Fibroblast of skin of back (primary cell): ENCODE data around the gene TPCN2.
A peak's percentile ranks its signal among the peaks of the same experiment; 100 is the strongest.

ENCODE experiments used
- DNase-seq: peaks from one replicate; pipeline ENCODE4 v3.0.0-alpha.2; 2013

TPCN2 gene

GRCh38 chr11:69010964-69011623 lies 37.6 kb upstream of the TPCN2 start:
- DNase-seq = peak; percentile 89

GRCh38 chr11:69011624-69012091 lies 37.1 kb upstream of the TPCN2 start:
- no peak for DNase-seq

- peak; percentile 20 for DNase-seq
Observed at GRCh38 chr11:69012092-69013008, 36.4 kb upstream of the TPCN2 start.

GRCh38 chr11:69013009-69013951 lies 35.5 kb upstream of the TPCN2 start, which contains the start of gene MRGPRF:
Gene MRGPRF (minus strand): TSS chr11:69013246. CDS start chr11:69009901, 3,345 bp downstream.
- DNase-seq = peak; percentile 91

- peak; percentile 36 for DNase-seq
Observed at GRCh38 chr11:69014084-69014851, 34.5 kb upstream of the TPCN2 start.

- DNase-seq = no peak
Observed at GRCh38 chr11:69014898-69015549, 33.7 kb upstream of the TPCN2 start.

- no peak for DNase-seq
Observed at GRCh38 chr11:69017951-69018350, 30.8 kb upstream of the TPCN2 start.

- DNase-seq = peak; percentile 61
Observed at GRCh38 chr11:69018924-69019323, 29.8 kb upstream of the TPCN2 start.

- no peak for DNase-seq
Observed at GRCh38 chr11:69022260-69022659, 26.5 kb upstream of the TPCN2 start.

- DNase-seq = no peak
Observed at GRCh38 chr11:69024509-69024908, 24.2 kb upstream of the TPCN2 start.

- DNase-seq = no peak
Observed at GRCh38 chr11:69027704-69028372, 20.9 kb upstream of the TPCN2 start.

- no peak for DNase-seq
Observed at GRCh38 chr11:69030301-69030700, 18.4 kb upstream of the TPCN2 start.

- DNase-seq = no peak
Observed at GRCh38 chr11:69032833-69033232, 15.9 kb upstream of the TPCN2 start.

- DNase-seq = no peak
Observed at GRCh38 chr11:69033431-69033830, 15.3 kb upstream of the TPCN2 start.

- DNase-seq = no peak
Observed at GRCh38 chr11:69034123-69034867, 14.4 kb upstream of the TPCN2 start.

- no peak for DNase-seq
Observed at GRCh38 chr11:69035150-69035945, 13.4 kb upstream of the TPCN2 start.

- DNase-seq = peak; percentile 63
Observed at GRCh38 chr11:69035946-69036340, 12.8 kb upstream of the TPCN2 start.

- no peak for DNase-seq
Observed at GRCh38 chr11:69037074-69037473, 11.7 kb upstream of the TPCN2 start.

GRCh38 chr11:69037544-69037943 lies 11.2 kb upstream of the TPCN2 start:
- no peak for DNase-seq
